ENCODE results near the gene TSPAN2. TPM values are rescaled to one million over a fixed set of nuclear protein-coding genes. Genes with fewer than 3 reads are reported as not detected.

TSPAN2 gene
- total and polyA plus RNA-seq, 4 donors: 0.13 to 1.5 (median 0.30) TPM

GRCh38 chr1:115059316-115059715, 30.0 kb downstream of the TSPAN2 start:
- H3K27ac ChIP-seq (ENCODE audit: low read depth in 1 of 2, low read length in 2 of 2): no peak overlapping the region
- no peaks in the 10 kb centered on the region for H3K9me3 ChIP-seq (ENCODE audit: control insufficient read depth in 4 of 4, low read length in 3 of 4)
- DNase-seq (ENCODE audit: low spot score): no peak
- H3K36me3 ChIP-seq (ENCODE audit: control insufficient read depth in 4 of 4, insufficient read depth in 3 of 4, low read depth in 1 of 4, low read length in 3 of 4): no peaks in the 10 kb centered on the region
- WGBS: 44% methylated on average over 2 of the region's 2 CpGs
- no peak overlapping the region for H3K4me3 ChIP-seq (ENCODE audit: low read depth in 1 of 3, low read length in 3 of 3)
- H3K27me3 ChIP-seq (ENCODE audit: control insufficient read depth in 4 of 4, insufficient read depth in 4 of 4, low read length in 3 of 4): peaks cover 0 to 8% (median 0%) of the 10 kb centered on the region in 4 donors
- no peaks in the 10 kb centered on the region for H3K4me1 ChIP-seq (ENCODE audit: control insufficient read depth in 4 of 4, insufficient read depth in 4 of 4, low read length in 3 of 4)
- no peak overlapping the region for H3K9ac ChIP-seq (ENCODE audit: low read depth in 1 of 2, low read length in 2 of 2)
- TF ChIP-seq GABPA (IDR thresholded peaks at IDR 0.05 in 1 of 2, conservative IDR thresholded peaks at IDR 0.05 in 1 of 2) (no peak), RAD21 (IDR thresholded peaks at IDR 0.05) (no peak), RXRA (IDR thresholded peaks at IDR 0.05) (no peak), ZBTB33 (IDR thresholded peaks at IDR 0.05) (no peak), HNF4A (conservative IDR thresholded peaks at IDR 0.05) (no peak), CTCF (IDR thresholded peaks at IDR 0.05; ENCODE audit: low read depth, low read length, missing input control) (no peak), JUND (IDR thresholded peaks at IDR 0.05) (no peak), REST (IDR thresholded peaks at IDR 0.05) (no peak), HNF4G (IDR thresholded peaks at IDR 0.05) (no peak), MAX (IDR thresholded peaks at IDR 0.05) (no peak), NR2F2 (IDR thresholded peaks at IDR 0.05) (no peak), ATF3 (IDR thresholded peaks at IDR 0.05) (no peak), TAF1 (conservative IDR thresholded peaks at IDR 0.05) (no peak), YY1 (IDR thresholded peaks at IDR 0.05) (no peak), FOXA1 (IDR thresholded peaks at IDR 0.05) (no peak), SP1 (IDR thresholded peaks at IDR 0.05) (no peak), FOXA2 (IDR thresholded peaks at IDR 0.05) (no peak), EGR1 (IDR thresholded peaks at IDR 0.05; ENCODE audit: low read depth in 2 of 2) (no peak)

Data from liver (tissue), 9 donors.